Thyroid gland (tissue), 4 donors: ENCODE results near the gene MEGF10. TPM values are rescaled to one million over a fixed set of nuclear protein-coding genes. Genes with fewer than 3 reads are reported as not detected.

Source experiments
- DNase-seq, 2 donors: peaks; one replicate each; pipeline ENCODE4 v3.0.0-alpha.2; 2019
- H3K27ac ChIP-seq, 3 donors: fragments of 200-600 bp; sonication (generic); 1 replicate in 2 of 3; 2 replicates in 1 of 3; pipeline ENCODE4 v1.5.1; 2016 to 2019; ENCODE audit warnings: mild to moderate bottlenecking in 1 of 3, moderate library complexity in 1 of 3
- H3K27me3 ChIP-seq: fragments of 200-600 bp; sonication (generic); one replicate; pipeline ENCODE4 v1.5.1; 2019
- H3K36me3 ChIP-seq, 2 donors: fragments of 200-600 bp; sonication (generic); one replicate each; pipeline ENCODE4 v1.5.1; 2016 to 2019
- H3K4me1 ChIP-seq, 2 donors: fragments of 200-600 bp; sonication (generic); one replicate each; pipeline ENCODE4 v1.5.1; 2017 to 2019
- H3K4me3 ChIP-seq, 3 donors: fragments of 200-600 bp; sonication (generic); replicated peaks in 1 of 3; 1 replicate in 2 of 3; 2 replicates in 1 of 3; pipeline ENCODE4 v1.5.1; 2016; ENCODE audit warnings: mild to moderate bottlenecking in 1 of 3
- H3K9me3 ChIP-seq: fragments of 200-600 bp; sonication (generic); one replicate; pipeline ENCODE4 v1.5.1; 2017
- CTCF ChIP-seq, 6 experiments: fragments of 200-600 bp in 3 of 6; fragments of 450-650 bp in 3 of 6; sonication (generic) in 3 of 6; IDR thresholded peaks; one replicate each; pipeline ENCODE4 v1.5.1; 2016 to 2019; ENCODE audit warnings: antibody characterized with exemption in 6 of 6, mild to moderate bottlenecking in 2 of 6, inconsistent platforms in 1 of 6, moderate library complexity in 1 of 6
- POLR2A ChIP-seq, 2 donors: fragments of 450-650 bp; IDR thresholded peaks; one replicate each; pipeline ENCODE4 v1.6.1; 2017; ENCODE audit warnings: antibody characterized with exemption in 2 of 2, mild to moderate bottlenecking in 2 of 2, moderate library complexity in 1 of 2
- WGBS, 2 donors: methylation state at CpG; one replicate each; pipeline ENCODE4 v1.1.5; 2017; 5-methylcytosine and 5-hydroxymethylcytosine counted together
- intact Hi-C: fragments of 100-400 bp; cut with DNase I; formaldehyde crosslinking; loops from one replicate; pipeline ENCODE4 v1.15.1; 2023
- total RNA-seq, 4 donors: library from RNA; depleted of rRNA; stranded (reverse); fragments of >200 nt; gene quantifications; one replicate each; pipeline ENCODE4 v1.2.3, GENCODE V29; 2016

Gene MEGF10
- total RNA-seq, 4 donors from 2014 or later = under 0.01 to 2.3 (median 0.42) TPM; not detected in 1

- intact Hi-C loops = loop anchor here (5.0 kb wide), 1 partner anchor 201 kb away; the partner anchor contains the start of gene MEGF10
- Histone ChIP-seq H3K36me3 (no peaks in the 10 kb centered on the region), H3K4me1 (no peaks in the 10 kb centered on the region), H3K27me3 (no peaks in the 10 kb centered on the region), H3K4me3 (no peak overlapping the region), H3K9me3 (no peaks in the 10 kb centered on the region), H3K27ac (no peak overlapping the region)
- no peak for DNase-seq
- TF ChIP-seq POLR2A (IDR thresholded peaks at IDR 0.05) (no peak), CTCF (IDR thresholded peaks at IDR 0.05) (peak; percentile 26 to 93 (median 66))
- WGBS, 2 donors = 71 to 72% methylated on average over 3 of the region's 3 CpGs
These were observed 202.5 kb downstream of the MEGF10 start for GRCh38 chr5:127492854-127493738.

- intact Hi-C loops = no loop called here
- H3K4me1 ChIP-seq = no peaks in the 10 kb centered on the region
- no peak for TF ChIP-seq POLR2A (IDR thresholded peaks at IDR 0.05)
- no peaks in the 10 kb centered on the region for H3K27me3 ChIP-seq
- no peak overlapping the region for H3K27ac ChIP-seq
- no peak for DNase-seq
- no peaks in the 10 kb centered on the region for H3K9me3 ChIP-seq
- 73 to 79% methylated on average over 1 of the region's 1 CpG for WGBS, 2 donors
- H3K4me3 ChIP-seq = no peak overlapping the region
- no peaks in the 10 kb centered on the region for H3K36me3 ChIP-seq
These were observed 208.0 kb downstream of the MEGF10 start for GRCh38 chr5:127498548-127498947.

- intact Hi-C loops = no loop called here
These were observed 215.3 kb downstream of the MEGF10 start for GRCh38 chr5:127505905-127506304.

GRCh38 chr5:127506616-127507015 lies 216.0 kb downstream of the MEGF10 start:
- intact Hi-C loops = no loop called here
- WGBS, 2 donors = 74 to 79% methylated on average over 6 of the region's 6 CpGs

More at GRCh38 chr5:127505905-127506304, 215.3 kb downstream of the MEGF10 start:
- Histone ChIP-seq H3K36me3 (no peaks in the 10 kb centered on the region), H3K27me3 (peaks cover 4% of the 10 kb centered on the region), H3K27ac (no peak overlapping the region), H3K9me3 (no peaks in the 10 kb centered on the region), H3K4me1 (no peaks in the 10 kb centered on the region), H3K4me3 (no peak overlapping the region)
- DNase-seq = no peak
- TF ChIP-seq CTCF (IDR thresholded peaks at IDR 0.05) (no peak), POLR2A (IDR thresholded peaks at IDR 0.05) (no peak)
- WGBS, 2 donors = 90 to 95% methylated on average over 2 of the region's 2 CpGs

More at GRCh38 chr5:127506616-127507015, 216.0 kb downstream of the MEGF10 start:
- no peak for TF ChIP-seq CTCF (IDR thresholded peaks at IDR 0.05)
- no peak for TF ChIP-seq POLR2A (IDR thresholded peaks at IDR 0.05)
- Histone ChIP-seq H3K27ac (no peak overlapping the region), H3K4me1 (no peaks in the 10 kb centered on the region), H3K27me3 (peaks cover 4% of the 10 kb centered on the region), H3K36me3 (no peaks in the 10 kb centered on the region), H3K4me3 (no peak overlapping the region), H3K9me3 (no peaks in the 10 kb centered on the region)
- no peak for DNase-seq
